Ovary (tissue), 3 donors: Measurements from ENCODE around the gene TRAPPC2L.

ENCODE experiments used
- CTCF ChIP-seq, 3 donors: fragments of 450-650 bp in 2 of 3; fragments of 200-600 bp in 1 of 3; IDR thresholded peaks; one replicate each; pipeline versions ENCODE4 v1.5.1 to v1.8.0; 2016 to 2022; ENCODE audit warnings: antibody characterized with exemption in 3 of 3, mild to moderate bottlenecking in 1 of 3
- EP300 ChIP-seq: sonication (generic); formaldehyde crosslinking; IDR thresholded peaks from one replicate; pipeline ENCODE4 v1.6.1; 2017; ENCODE audit warnings: antibody characterized with exemption
- POLR2A ChIP-seq: fragments of 450-650 bp; IDR thresholded peaks from one replicate; pipeline ENCODE4 v1.6.1; 2017; ENCODE audit warnings: antibody characterized with exemption, mild to moderate bottlenecking, moderate library complexity
- donor health status: DM: no; HTN: no; CAD: no.

- no peak for TF ChIP-seq CTCF (IDR thresholded peaks at IDR 0.05)
- TF ChIP-seq POLR2A, result no peak
- TF ChIP-seq EP300, result no peak
Observed at GRCh38 chr16:88835818-88836217, 21.1 kb upstream of the TRAPPC2L start.
